ENCODE measurements around the gene TFG.

Gene TFG

GRCh38 chr3:100748220-100748619 lies 38.9 kb downstream of the TFG start:
- no peaks in the 10 kb centered on the region for H3K27me3 ChIP-seq (ENCODE audit: control insufficient read depth, low read length)
- H3K27ac ChIP-seq (ENCODE audit: low read depth, low read length) = no peak overlapping the region
- H3K79me2 ChIP-seq (ENCODE audit: control insufficient read depth, low read length) = no peaks in the 10 kb centered on the region
- H3K36me3 ChIP-seq (ENCODE audit: control insufficient read depth, low read length) = peaks cover 73% of the 10 kb centered on the region
- no peaks in the 10 kb centered on the region for H4K20me1 ChIP-seq (ENCODE audit: control insufficient read depth, insufficient read depth, low read depth, low read length)
- H3K9me3 ChIP-seq (ENCODE audit: control insufficient read depth, insufficient read depth, low read length) = no peaks in the 10 kb centered on the region
- no peaks in the 10 kb centered on the region for H3K4me1 ChIP-seq (ENCODE audit: control insufficient read depth, low read length)
- H3K4me2 ChIP-seq (ENCODE audit: low read length) = no peak overlapping the region
- no peak for TF ChIP-seq EZH2phosphoT487 (IDR thresholded peaks at IDR 0.05; ENCODE audit: borderline replicate concordance, low read length)
- TF ChIP-seq CTCF (IDR thresholded peaks at IDR 0.05; ENCODE audit: low read depth, low read length, poor library complexity, severe bottlenecking) = no peak
- no peaks in the 10 kb centered on the region for H3F3A ChIP-seq (ENCODE audit: control insufficient read depth, insufficient read depth)
- H3K4me3 ChIP-seq (ENCODE audit: low read length) = no peak overlapping the region
- no peaks in the 10 kb centered on the region for H3K9me2 ChIP-seq (replicated peaks; ENCODE audit: control insufficient read depth, low read length)

- H3K36me3 ChIP-seq (ENCODE audit: control insufficient read depth, low read length) = peaks cover 71% of the 10 kb centered on the region
Observed at GRCh38 chr3:100748967-100749366, 39.7 kb downstream of the TFG start.

GRCh38 chr3:100753846-100754245 lies 44.6 kb downstream of the TFG start:
- H3K4me1 ChIP-seq (ENCODE audit: control insufficient read depth, low read length) = no peaks in the 10 kb centered on the region
- H3K27ac ChIP-seq (ENCODE audit: low read depth, low read length) = no peak overlapping the region
- H4K20me1 ChIP-seq (ENCODE audit: control insufficient read depth, insufficient read depth, low read depth, low read length) = no peaks in the 10 kb centered on the region
- no peaks in the 10 kb centered on the region for H3K9me2 ChIP-seq (replicated peaks; ENCODE audit: control insufficient read depth, low read length)
- no peaks in the 10 kb centered on the region for H3K79me2 ChIP-seq (ENCODE audit: control insufficient read depth, low read length)
- no peaks in the 10 kb centered on the region for H3K27me3 ChIP-seq (ENCODE audit: control insufficient read depth, low read length)
- no peaks in the 10 kb centered on the region for H3K9me3 ChIP-seq (ENCODE audit: control insufficient read depth, insufficient read depth, low read length)
- peaks cover 26% of the 10 kb centered on the region for H3K36me3 ChIP-seq (ENCODE audit: control insufficient read depth, low read length)
- TF ChIP-seq CTCF (IDR thresholded peaks at IDR 0.05; ENCODE audit: low read depth, low read length, poor library complexity, severe bottlenecking) (no peak), EZH2phosphoT487 (IDR thresholded peaks at IDR 0.05; ENCODE audit: borderline replicate concordance, low read length) (no peak)
- no peak overlapping the region for H3K4me3 ChIP-seq (ENCODE audit: low read length)
- no peaks in the 10 kb centered on the region for H3F3A ChIP-seq (ENCODE audit: control insufficient read depth, insufficient read depth)
- H3K4me2 ChIP-seq (ENCODE audit: low read length) = no peak overlapping the region

More at GRCh38 chr3:100748967-100749366, 39.7 kb downstream of the TFG start:
- no peaks in the 10 kb centered on the region for H4K20me1 ChIP-seq (ENCODE audit: control insufficient read depth, insufficient read depth, low read depth, low read length)
- no peaks in the 10 kb centered on the region for H3K9me3 ChIP-seq (ENCODE audit: control insufficient read depth, insufficient read depth, low read length)
- no peak overlapping the region for H3K27ac ChIP-seq (ENCODE audit: low read depth, low read length)
- H3K4me2 ChIP-seq (ENCODE audit: low read length) = no peak overlapping the region
- no peaks in the 10 kb centered on the region for H3K4me1 ChIP-seq (ENCODE audit: control insufficient read depth, low read length)
- no peaks in the 10 kb centered on the region for H3F3A ChIP-seq (ENCODE audit: control insufficient read depth, insufficient read depth)
- no peaks in the 10 kb centered on the region for H3K79me2 ChIP-seq (ENCODE audit: control insufficient read depth, low read length)
- no peak for TF ChIP-seq CTCF (IDR thresholded peaks at IDR 0.05; ENCODE audit: low read depth, low read length, poor library complexity, severe bottlenecking)
- TF ChIP-seq EZH2phosphoT487 (IDR thresholded peaks at IDR 0.05; ENCODE audit: borderline replicate concordance, low read length) = no peak
- H3K27me3 ChIP-seq (ENCODE audit: control insufficient read depth, low read length) = no peaks in the 10 kb centered on the region
- no peaks in the 10 kb centered on the region for H3K9me2 ChIP-seq (replicated peaks; ENCODE audit: control insufficient read depth, low read length)
- H3K4me3 ChIP-seq (ENCODE audit: low read length) = no peak overlapping the region

Measured in DOHH2 (cell line).